ENCODE measurements around the gene NGEF.

DNA sequence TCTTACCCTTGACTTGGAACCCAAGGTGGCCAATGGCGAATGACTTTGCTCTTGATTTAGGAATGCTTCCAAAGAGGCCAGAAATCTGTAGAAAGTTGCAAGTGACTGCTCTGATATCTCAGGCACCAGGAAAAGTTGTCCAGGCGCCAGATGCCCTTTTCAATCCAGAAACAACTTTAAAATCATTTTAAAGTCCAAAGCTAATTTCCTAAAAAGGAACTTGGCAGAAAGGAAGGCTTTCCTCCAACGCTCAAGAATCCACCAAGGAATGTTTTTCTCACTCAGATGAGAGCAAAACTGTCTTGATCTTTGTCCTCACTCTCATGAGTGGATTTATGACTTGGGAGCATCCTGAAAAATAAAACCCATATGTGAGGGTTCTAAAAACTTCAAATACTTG lies 5.3 kb downstream of the NGEF start:
- TF ChIP-seq, protein P1, sequence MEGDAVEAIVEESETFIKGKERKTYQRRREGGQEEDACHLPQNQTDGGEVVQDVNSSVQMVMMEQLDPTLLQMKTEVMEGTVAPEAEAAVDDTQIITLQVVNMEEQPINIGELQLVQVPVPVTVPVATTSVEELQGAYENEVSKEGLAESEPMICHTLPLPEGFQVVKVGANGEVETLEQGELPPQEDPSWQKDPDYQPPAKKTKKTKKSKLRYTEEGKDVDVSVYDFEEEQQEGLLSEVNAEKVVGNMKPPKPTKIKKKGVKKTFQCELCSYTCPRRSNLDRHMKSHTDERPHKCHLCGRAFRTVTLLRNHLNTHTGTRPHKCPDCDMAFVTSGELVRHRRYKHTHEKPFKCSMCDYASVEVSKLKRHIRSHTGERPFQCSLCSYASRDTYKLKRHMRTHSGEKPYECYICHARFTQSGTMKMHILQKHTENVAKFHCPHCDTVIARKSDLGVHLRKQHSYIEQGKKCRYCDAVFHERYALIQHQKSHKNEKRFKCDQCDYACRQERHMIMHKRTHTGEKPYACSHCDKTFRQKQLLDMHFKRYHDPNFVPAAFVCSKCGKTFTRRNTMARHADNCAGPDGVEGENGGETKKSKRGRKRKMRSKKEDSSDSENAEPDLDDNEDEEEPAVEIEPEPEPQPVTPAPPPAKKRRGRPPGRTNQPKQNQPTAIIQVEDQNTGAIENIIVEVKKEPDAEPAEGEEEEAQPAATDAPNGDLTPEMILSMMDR (IDR thresholded peaks at IDR 0.05) = no peak
- TF ChIP-seq POLR2A (IDR thresholded peaks at IDR 0.05) = no peak
- no peak for TF ChIP-seq POLR2AphosphoS5 (IDR thresholded peaks at IDR 0.05)
- TF ChIP-seq EP300 (IDR thresholded peaks at IDR 0.05) = no peak

Data from suprapubic skin (tissue), 4 donors.